ENCODE data around the gene TECTA. TPM values are rescaled to one million over a fixed set of nuclear protein-coding genes. Genes with fewer than 3 reads are reported as not detected.

Gene TECTA
- polyA plus RNA-seq, 1 donor (not counting 4 experiments of a cell fraction or from before 2014, with no cell fraction given), result 0.17 TPM

GRCh38 chr11:121138259-121138658 lies 37.2 kb downstream of the TECTA start:
- dilution Hi-C loops (cut with MboI; ENCODE audit: extremely low pct_ligation_motif_present, low sequenced_read_pairs), result no loop called here
- Histone ChIP-seq H3K9me1 (ENCODE audit: control insufficient read depth, extremely low read depth, insufficient read depth, low read length) (no peaks in the 10 kb centered on the region), H3K4me1 (ENCODE audit: control insufficient read depth, extremely low read depth, insufficient read depth, low read length) (no peaks in the 10 kb centered on the region), H2AFZ (ENCODE audit: control insufficient read depth, low read length) (no peak overlapping the region), H3K9me3 (ENCODE audit: control insufficient read depth, low read depth, low read length) (no peaks in the 10 kb centered on the region), H3K79me2 (ENCODE audit: control insufficient read depth, insufficient read depth, low read length) (no peaks in the 10 kb centered on the region), H4K20me1 (ENCODE audit: control insufficient read depth, extremely low read depth, insufficient read depth, low read length) (no peaks in the 10 kb centered on the region), H3K36me3 (ENCODE audit: control insufficient read depth in 2 of 2, extremely low read depth in 1 of 2, insufficient read depth in 2 of 2, low read length in 2 of 2) (no peaks in the 10 kb centered on the region), H3K4me3 (ENCODE audit: control insufficient read depth in 2 of 3, extremely low read depth in 1 of 3, insufficient read depth in 2 of 3, low read depth in 1 of 3, low read length in 3 of 3) (no peak overlapping the region), H3K9ac (ENCODE audit: control insufficient read depth, extremely low read depth, insufficient read depth, low read length) (no peak overlapping the region), H3K4me2 (ENCODE audit: control insufficient read depth, extremely low read depth, insufficient read depth, low read depth, low read length) (no peak overlapping the region), H3K27ac (ENCODE audit: control insufficient read depth, insufficient read depth, low read length) (no peak overlapping the region), H3K27me3 (ENCODE audit: control insufficient read depth, extremely low read depth, insufficient read depth, low read length) (no peaks in the 10 kb centered on the region)
- TF ChIP-seq EZH2 (IDR thresholded peaks at IDR 0.05; ENCODE audit: low read length), result no peak
- TF ChIP-seq, protein P1, sequence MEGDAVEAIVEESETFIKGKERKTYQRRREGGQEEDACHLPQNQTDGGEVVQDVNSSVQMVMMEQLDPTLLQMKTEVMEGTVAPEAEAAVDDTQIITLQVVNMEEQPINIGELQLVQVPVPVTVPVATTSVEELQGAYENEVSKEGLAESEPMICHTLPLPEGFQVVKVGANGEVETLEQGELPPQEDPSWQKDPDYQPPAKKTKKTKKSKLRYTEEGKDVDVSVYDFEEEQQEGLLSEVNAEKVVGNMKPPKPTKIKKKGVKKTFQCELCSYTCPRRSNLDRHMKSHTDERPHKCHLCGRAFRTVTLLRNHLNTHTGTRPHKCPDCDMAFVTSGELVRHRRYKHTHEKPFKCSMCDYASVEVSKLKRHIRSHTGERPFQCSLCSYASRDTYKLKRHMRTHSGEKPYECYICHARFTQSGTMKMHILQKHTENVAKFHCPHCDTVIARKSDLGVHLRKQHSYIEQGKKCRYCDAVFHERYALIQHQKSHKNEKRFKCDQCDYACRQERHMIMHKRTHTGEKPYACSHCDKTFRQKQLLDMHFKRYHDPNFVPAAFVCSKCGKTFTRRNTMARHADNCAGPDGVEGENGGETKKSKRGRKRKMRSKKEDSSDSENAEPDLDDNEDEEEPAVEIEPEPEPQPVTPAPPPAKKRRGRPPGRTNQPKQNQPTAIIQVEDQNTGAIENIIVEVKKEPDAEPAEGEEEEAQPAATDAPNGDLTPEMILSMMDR (optimal IDR thresholded peaks at IDR 0.05 in 1 of 3, IDR thresholded peaks at IDR 0.05 in 1 of 3, conservative IDR thresholded peaks at IDR 0.05 in 1 of 3; ENCODE audit: extremely low read depth in 1 of 3, insufficient read depth in 2 of 3, low read length in 3 of 3), result no peak
- FAIRE-seq (no peak), DNase-seq (ENCODE audit: low read depth, low spot score) (no peak)

GRCh38 chr11:121140369-121140768 lies 39.3 kb downstream of the TECTA start:
- TF ChIP-seq, protein P1 (optimal IDR thresholded peaks at IDR 0.05 in 1 of 3, IDR thresholded peaks at IDR 0.05 in 1 of 3, conservative IDR thresholded peaks at IDR 0.05 in 1 of 3; ENCODE audit: extremely low read depth in 1 of 3, insufficient read depth in 2 of 3, low read length in 3 of 3), result no peak
- no peak for TF ChIP-seq EZH2 (IDR thresholded peaks at IDR 0.05; ENCODE audit: low read length)
- Histone ChIP-seq H3K4me2 (ENCODE audit: control insufficient read depth, extremely low read depth, insufficient read depth, low read depth, low read length) (no peak overlapping the region), H2AFZ (ENCODE audit: control insufficient read depth, low read length) (no peak overlapping the region), H3K27ac (ENCODE audit: control insufficient read depth, insufficient read depth, low read length) (no peak overlapping the region), H3K4me3 (ENCODE audit: control insufficient read depth in 2 of 3, extremely low read depth in 1 of 3, insufficient read depth in 2 of 3, low read depth in 1 of 3, low read length in 3 of 3) (no peak overlapping the region), H4K20me1 (ENCODE audit: control insufficient read depth, extremely low read depth, insufficient read depth, low read length) (no peaks in the 10 kb centered on the region), H3K4me1 (ENCODE audit: control insufficient read depth, extremely low read depth, insufficient read depth, low read length) (no peaks in the 10 kb centered on the region), H3K36me3 (ENCODE audit: control insufficient read depth in 2 of 2, extremely low read depth in 1 of 2, insufficient read depth in 2 of 2, low read length in 2 of 2) (no peaks in the 10 kb centered on the region), H3K9me1 (ENCODE audit: control insufficient read depth, extremely low read depth, insufficient read depth, low read length) (no peaks in the 10 kb centered on the region), H3K9me3 (ENCODE audit: control insufficient read depth, low read depth, low read length) (no peaks in the 10 kb centered on the region), H3K27me3 (ENCODE audit: control insufficient read depth, extremely low read depth, insufficient read depth, low read length) (no peaks in the 10 kb centered on the region), H3K79me2 (ENCODE audit: control insufficient read depth, insufficient read depth, low read length) (no peaks in the 10 kb centered on the region), H3K9ac (ENCODE audit: control insufficient read depth, extremely low read depth, insufficient read depth, low read length) (no peak overlapping the region)
- dilution Hi-C loops (cut with MboI; ENCODE audit: extremely low pct_ligation_motif_present, low sequenced_read_pairs), result no loop called here
- DNase-seq (ENCODE audit: low read depth, low spot score) (no peak), FAIRE-seq (no peak)
